HG02759 (cell line): ENCODE measurements around the gene MVD.

Source experiments
- ATAC-seq: cut with Tn5 transposase; IDR thresholded peaks from one replicate; pipeline ENCODE4 v1.9.1; 2021; ENCODE audit warnings: mild to moderate bottlenecking, moderate library complexity; ENCODE audit not compliant: unreplicated experiment

The MVD gene

DNA sequence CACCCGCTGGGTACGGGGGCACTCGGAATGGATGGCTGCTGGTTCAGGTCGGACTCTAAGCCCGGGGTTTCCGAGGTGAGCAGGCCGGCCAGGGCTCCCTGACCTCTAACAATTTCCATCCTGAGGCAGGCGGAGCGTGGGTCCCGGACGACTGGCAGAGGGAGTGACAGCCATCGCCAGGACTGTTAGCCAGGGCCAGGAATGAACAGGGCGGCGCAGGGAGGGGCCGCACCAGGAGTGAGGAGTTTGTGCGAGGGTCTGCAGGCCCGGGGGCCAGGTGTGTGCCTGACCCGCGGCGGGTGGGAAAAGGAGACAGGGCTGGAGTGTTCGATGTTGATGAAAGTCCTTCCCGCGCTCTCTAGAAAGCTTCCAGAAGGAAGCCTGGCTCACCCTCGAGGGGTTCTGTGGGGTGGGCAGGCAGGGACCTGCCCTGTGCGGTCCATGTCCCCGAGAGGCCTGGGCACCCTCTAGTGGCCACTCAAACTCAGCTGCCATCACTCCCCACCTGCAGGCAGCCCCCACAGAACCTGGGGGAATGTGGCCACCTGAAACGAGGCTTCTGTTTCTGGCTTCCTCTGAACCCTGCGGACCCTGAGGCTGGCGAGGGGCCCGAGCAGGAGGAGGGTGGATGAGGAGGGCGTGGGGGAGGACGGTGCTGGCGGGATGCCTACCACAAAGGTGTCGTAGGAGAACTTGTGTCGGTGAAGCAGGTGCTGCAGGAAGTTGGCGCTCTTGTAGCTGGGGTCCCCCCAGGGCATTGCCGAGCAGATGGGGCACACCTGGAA lies 35.1 kb upstream of the MVD start:
- no peak for ATAC-seq

DNA sequence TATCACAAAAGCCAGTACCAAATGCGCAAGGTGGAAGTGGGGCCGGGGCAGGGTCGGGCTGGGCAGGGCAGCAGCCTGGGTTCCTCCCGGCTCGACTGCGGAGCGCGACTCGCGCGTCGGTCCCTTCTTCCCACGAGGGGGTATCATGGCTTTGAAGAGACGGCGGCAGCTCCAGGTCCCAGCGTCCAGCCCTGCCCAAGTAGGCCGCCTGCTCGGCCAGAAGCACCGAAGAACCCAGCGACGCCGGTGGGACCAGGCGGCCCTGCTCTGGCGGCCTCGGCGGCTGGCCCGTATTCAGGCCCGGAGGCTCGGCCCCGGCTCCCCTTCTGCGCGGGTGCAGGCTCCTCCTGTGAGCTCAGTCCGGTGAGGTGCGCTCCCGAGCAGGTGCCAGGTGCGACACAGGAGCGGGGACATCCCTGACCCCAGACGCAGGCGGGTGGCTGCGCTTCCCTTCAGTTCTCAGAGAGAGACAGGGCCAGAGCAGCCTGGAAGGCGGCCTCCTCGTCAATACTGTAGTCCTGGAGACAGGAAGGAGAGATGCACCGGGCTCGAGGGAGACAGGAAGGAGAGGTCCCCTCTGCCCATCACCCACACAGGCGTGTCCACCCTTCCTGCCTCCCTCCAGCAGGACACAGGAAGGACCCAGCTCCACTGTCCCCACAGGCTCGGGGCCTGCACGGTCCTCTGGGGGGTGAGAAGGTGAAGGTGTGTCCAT lies 34.4 kb upstream of the MVD start:
- no peak for ATAC-seq

DNA sequence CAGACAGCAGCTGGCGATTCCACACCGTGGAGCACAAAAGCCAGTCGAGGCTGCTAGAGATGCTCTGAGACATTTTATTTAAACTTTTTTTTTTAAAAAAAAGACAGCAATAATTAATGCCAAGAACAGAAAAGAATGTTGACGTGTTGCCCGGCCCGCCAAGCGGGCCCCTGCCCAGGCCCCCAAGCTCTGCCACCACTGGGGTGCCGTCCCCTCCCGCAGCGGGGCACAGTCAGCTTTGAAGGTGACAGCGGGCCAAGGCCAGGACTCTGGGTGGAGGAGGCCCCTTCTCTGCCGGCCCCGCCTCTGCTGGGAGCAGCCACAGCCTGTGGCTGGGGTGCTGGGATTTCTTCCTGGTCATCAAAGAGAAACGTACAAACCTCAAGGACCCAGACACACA lies 33.5 kb upstream of the MVD start:
- no peak for ATAC-seq

DNA sequence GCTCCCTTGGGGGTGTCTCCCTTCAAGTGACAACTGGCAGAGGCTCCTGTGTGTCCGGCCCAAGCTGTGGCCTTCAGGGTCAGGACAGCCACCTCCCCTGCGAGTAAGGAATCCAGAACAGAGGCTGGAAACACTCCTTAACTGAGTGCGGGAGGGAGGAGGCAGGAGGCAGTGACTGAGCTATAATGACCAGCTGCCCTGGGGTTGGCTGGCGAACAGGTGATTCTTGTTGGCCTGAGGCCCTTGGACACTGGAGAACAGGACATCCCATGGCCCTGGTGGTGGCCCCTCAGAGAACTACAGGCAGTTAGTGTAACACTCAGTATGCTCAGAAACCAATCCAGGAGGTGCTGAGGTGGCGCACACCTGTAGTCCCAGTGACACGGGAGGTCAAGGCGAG lies 32.9 kb upstream of the MVD start:
- no peak for ATAC-seq

DNA sequence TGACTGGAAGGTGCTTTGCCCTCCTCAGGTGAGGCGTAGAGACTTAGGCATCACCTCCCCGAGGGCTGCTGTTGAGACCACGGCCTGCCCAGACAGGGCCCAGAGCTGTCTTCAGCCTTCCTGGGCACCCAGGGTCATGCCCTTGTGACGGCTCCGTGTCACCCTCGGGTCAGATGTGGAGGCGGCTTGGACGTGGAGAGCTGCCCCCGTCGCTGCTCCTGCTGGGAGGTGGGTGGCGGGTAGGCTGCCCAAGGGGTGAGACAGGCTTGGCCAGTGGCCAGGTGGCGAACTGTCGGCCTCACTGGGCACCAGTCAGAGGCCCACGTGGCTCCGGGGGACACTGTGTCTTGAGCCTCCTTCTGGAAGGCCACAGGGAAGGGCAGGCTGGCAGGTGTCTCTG lies 32.3 kb upstream of the MVD start:
- ATAC-seq: no peak

DNA sequence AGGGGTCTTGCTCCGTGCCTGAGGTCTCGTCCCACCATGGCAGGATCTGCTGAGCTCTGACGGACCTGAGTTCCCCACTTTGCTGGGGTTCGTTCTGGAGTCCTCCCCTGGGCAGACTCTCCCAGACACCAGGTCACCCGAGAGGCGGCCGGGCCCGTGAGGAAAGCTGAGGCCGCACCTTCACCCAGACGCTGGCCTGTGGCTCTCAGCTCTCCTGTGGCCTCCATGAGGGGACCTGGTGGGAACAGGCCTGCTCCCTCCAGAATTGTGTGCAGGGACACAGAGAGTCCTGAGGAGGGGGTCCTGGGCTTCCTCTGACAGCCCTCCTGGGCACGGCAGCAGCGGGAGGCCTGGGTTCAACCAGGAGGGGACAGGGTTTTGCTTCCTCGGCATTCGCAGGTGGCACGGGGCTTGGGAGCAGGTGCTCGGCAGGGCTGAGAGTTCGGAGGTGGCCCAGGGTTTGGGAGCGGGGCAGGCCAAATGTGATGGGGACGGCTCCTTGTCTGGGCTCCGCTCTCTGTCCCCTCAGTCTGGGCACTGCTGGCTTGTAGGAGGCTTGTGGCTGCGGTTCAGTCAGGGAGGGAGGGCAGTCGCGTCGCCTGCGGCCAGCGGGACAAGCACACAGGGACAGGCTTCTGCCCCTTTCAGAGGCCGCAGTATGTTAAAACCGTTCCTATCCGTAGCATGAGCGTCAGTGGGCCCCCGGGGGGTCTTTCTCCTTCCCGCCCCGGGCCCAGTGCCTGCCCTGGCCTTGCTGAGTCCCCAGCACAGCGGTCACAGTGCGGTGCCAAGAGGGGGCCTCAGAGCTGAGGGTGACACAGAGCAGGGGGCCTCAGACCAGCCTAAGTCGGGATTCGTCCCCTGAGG lies 31.6 kb upstream of the MVD start:
- ATAC-seq: no peak

DNA sequence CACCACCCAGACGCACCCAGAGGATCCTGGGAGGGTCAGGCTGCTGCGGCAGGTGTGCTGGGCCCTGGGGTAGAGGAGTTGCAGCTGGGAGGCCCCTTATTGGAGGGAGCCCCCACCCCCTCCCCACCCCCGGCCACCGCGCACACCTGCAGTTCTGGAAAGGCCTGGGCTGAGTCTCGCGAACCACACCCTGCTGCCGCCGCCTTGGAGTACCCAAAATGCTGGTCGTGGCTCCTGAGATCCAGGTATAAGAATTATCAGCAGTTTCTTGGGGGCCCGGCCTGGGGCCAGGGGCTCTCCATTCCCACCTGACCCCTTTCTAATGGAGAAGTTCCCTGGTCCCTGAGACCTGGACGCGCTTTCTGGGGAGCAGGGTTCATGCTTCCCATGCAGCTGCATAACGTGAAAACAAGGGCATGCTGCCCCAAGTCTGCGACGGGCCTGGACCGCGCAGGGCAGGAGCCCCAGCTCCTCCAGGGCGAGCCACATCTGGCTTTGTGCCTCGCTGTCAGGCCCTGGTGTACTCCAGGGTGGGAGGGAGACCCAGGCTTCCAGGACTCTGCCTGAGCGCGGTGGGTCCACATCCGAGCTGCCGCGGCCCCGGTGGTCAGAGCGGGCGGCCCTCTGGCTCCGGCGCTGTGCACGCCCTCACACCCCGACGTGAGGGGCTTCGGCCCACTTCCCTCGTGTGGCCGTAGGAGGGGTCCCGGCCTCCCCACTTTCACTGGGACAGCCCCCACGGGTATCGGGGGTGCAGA lies 30.7 kb upstream of the MVD start:
- ATAC-seq: no peak

DNA sequence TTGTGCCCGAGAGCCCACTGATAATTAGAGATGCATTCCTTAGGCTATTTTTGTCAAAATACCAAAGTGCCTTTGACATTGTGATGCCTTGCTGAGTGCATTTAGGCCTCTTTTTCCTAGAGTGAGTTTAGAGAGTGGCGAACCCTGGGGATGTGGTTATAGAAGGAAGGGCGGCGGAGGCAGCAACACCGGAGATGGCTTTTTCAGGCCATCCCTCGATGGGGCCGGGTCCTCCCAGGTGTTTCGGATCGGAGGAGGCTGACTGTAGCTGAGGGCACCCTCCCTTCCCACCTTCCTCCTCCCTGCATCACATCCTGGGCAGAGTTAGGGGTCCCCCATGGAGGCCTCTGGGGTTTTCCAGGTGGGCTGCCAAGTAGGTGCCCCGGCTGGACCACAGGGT lies 30.0 kb upstream of the MVD start:
- no peak for ATAC-seq

DNA sequence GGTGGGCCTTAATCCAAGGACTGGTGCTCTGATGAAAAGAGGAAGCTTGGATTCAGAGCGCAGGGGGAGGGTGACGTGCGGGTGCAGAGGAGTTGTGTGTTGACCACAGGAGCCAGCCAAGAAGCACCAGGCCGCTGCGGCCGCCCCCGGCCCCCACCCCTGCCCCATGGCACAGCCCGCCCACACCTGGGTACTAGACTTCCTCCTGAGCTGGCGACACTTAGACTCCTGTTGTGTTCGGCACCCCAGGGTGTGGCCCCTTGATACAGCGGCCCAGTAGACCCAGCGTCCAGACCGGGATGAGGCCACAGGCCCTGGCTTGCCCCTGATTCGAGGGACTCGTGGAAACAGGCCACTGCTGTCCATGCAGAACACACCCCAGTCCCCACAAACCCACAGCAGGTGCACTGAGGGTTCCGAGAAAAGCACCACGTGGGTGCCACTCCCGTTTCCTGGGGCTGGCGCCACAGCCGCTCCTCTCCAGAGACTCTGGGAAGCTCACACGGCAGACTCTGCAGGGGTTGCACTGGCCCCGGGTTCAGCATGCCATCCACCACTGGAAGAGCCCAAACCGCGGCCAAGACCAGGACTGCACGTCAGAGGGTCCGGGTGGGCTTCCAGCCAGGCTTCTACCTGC lies 29.2 kb upstream of the MVD start:
- no peak for ATAC-seq

DNA sequence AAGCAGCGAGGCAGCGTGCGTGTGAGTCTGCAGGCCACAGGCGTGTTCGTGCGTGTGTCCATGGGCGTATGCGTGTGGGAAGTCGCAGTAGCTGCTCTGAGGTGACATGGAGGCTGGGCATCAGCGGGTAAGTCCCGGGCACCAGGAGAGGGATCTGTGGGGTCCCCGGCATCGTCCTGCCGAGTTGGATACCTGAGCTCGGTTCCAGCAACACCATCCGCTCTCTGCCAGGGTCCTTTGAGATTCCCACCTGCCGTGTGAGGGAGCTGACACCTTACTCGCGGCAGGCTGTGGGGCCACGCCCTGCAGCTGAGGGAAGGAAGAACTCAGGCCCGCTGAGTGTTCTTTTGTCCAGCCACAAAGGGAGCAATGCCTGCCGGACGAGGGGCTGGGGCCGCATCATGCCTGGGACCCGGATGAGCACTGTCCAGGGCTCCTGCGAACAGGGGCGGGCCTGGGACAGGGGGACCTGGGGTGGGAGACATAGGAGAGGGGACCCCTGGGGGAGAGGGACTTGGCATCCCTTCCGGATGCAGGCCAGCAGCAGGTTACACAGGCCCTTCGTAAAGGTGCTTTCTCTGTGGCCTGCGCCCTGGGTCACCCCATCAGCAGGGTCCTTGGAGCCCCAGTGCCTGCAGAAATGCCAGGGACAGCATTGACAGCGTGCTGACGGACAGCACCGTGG lies 28.4 kb upstream of the MVD start:
- ATAC-seq: no peak

DNA sequence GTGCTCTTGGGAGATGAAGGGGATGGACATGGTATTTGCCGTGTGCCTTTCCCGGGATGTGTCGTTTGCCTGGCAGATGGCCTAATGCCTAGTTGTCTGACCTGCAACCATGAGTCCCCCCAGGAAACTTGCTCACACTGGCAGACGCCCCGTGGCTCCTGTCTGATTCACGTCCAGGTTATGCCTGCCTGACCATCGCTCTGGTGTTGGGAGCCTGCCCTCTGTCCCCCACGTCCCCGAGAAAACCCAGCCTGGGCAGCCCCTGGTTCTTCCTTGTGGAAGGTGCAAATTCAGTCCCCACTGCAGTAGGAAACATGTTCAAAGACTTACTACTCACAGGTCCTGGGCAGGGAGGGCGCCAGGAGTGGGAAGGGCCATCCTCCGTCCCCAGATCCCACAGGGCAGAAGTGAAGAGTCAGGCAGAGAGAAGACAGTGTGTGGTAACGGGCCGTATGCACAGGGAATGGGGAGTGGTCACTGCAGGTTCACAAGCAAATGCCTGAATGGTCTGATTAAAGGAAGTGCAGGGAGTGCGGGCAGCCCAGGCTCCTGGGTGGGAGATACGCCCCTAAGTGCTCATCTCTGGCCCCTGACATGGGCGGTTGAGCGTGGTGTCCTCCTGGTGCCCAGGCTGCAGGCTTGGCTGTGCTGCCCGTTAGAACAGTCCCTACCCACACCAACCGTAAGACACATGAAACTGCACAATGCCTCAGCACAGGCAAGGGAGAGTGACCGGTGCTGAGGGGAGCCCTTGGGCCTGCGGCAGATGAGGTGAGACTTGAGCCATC lies 27.6 kb upstream of the MVD start:
- no peak for ATAC-seq

DNA sequence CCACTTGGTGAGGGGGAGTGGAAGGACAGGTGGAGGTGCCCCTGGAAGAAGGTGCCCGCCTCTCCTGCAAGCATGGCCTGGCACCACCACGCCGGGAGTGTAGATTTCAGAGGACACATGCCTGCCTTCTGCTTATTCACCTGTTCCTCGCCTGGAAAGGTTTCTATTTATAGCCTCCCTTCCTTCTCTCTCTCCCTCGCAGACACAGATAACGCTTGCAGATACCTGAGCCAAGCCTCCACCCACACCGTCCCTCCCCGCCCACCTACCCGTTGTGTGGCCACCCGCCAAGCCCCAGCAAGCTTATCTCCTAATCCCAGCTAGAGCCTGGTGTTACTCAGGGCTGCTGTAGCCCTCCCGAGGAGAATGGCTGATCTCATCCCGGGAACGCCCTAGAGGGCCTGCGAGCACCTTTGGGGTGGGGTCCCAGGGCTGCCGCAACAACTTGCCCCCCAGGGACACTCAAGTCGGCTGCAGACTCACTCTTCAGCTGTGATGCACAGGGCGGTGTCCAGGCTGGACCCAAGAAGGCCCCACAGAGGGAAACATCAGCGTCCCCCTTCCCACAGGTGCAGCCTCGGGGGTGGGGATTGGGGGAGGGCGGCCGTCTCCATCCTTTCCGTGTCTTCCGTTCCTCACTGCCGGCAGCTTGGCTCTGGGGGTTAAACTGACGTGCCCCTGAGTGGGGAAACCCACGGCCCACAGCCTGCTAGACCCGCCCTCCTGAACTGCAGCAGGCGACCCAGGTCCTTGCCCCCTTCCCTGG lies 25.3 kb upstream of the MVD start:
- ATAC-seq: no peak

DNA sequence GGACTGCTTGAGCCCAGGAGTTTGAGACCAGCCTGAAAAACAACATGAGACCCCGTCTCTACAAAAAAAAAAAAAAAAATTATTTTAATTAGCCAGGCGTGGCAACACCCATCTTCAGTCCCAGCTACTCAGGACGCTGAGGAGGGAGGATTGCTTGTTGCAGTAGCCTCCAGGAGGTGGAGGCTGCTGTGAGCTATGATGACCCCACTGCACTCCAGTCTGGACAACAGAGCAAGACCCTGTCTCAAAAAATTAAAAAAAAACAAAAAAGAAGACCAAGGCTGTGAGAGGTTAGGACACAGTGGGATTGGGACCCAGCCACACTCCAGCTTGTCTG lies 24.8 kb upstream of the MVD start:
- no peak for ATAC-seq

DNA sequence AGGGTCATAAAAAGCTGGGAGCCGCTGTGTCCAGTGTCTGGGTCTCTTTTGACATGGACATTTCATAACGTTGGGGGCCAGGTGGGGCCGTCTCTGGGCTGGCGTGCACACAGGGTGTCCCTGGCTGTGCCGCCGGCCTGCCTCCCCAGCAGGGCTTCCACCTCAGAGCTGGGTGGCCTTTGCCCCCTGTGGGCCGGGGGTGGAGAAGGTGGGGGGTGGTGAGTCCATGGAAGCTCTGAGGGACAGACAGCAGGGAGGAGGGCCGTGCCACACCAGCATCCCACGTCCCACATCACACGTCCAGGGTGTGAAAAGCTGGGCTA lies 24.3 kb upstream of the MVD start:
- no peak for ATAC-seq

DNA sequence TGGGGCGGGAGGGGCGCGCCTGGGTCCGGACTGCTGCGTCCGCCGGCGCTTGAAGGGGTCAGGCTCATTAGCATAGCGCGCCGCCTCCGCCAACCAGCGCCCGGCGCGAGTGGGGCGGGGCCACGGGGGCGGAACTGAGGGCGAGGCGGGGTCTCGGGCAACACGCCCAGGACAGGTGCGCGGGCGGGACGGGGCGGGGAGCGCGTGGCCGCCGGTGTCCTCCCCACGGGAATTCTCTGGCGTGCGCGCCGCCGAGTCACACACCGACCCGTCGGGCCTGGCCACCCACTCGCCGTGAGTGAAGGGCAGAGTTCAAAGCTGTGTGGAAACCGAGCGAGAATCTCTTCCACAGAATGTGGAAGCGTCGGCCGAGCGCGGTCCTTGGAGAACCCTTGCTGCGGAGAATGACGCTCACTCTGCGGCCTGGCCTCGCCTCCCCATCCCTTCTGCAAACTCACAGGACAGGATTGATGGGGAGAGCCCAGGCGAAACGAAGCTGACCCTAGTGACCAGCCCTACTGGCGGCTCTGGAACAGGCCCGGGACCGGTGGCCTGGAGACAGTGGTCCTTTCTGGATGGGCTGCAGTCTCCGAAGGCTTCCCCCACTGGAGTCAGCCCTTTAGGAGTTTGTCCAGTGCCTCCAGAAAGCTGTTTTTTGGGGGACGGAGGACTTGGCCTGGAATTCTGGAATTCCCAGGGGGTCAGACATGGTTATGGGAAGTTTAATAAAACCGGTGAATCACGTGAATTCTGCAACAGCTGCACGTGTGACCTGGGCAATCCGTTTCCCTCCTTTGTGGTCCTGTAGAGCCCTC lies 23.8 kb upstream of the MVD start, which contains the start of gene SNAI3:
Gene SNAI3, minus strand, starts transcription at position 69 of the 815 bp plus-strand sequence. CDS start 101 bp downstream, outside the sequence.
- ATAC-seq: peak; percentile 69

DNA sequence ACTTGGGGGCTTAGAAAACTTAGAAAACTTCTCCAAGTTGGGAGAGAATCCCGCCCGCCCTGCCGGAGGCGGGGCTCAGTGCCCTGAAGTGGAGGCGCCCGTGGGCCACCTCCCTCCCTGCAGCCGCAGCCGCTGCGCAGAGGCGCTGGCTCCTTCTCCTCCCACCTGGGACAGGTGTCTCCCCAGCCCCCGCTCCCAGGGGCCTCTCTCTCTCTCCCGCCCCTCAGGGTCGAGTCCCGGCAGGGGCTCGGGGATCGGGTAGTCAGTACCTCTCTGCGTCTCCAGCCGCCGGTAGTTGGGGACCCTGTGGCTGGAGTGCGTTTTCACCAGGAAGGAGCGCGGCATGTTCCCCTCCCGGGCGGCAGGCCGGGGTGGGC lies 23.2 kb upstream of the MVD start:
- peak; percentile 8 for ATAC-seq

DNA sequence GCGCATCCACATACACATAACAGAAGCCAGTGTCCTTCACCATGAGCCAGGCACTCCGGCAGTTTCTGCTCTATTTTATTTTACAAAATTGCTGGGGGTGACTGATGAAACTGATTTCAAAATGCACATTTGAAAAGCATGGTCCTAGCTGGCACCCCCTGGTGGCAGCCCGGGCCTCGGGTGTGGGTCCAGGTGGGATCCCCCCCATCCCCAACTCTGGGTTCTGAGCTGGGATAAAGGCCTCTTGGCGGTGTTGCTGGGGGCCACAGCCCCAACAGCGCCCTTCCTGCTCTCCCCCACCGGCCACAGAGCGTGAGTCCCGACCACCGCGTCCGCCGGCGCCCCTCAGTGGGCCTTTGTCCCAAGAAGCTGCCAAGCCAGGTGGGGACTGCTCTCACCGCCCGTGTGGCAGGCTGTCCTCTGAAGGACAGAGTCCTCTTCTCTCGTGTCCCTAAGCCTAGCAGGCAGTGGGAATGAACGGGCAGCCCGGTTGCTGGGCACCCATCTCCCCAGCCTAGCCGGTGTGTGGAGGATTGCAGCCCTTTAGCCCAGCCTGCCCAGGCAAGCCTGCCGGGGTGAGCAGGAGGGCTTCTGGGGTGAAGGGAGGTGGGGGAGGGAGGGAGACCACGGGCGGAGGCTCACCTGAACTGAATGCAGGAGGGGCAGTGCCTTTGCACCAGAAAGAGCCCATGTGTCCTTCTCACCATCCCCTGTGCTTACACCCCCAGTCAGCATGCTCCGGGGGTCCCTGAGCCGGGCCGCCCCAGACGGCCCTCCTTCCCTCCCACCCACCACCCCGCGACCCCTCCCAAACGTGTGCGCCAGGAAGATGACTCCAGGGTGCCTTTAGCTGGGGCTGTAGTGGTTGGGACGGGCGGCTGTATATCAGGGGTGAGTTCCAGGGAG lies 22.5 kb upstream of the MVD start:
- ATAC-seq: no peak
